H9 (cell line): ENCODE measurements around the gene GTF2F2. TPM values are rescaled to one million over a fixed set of nuclear protein-coding genes. Genes with fewer than 3 reads are reported as not detected.

Experiments
- DNase-seq: peaks from one replicate; pipeline ENCODE4 v3.0.0-alpha.2; 2017
- H2AFZ ChIP-seq: one replicate; pipeline ENCODE4 v1.6.1; 2013; ENCODE audit warnings: mild to moderate bottlenecking, low read length, control low read depth, moderate library complexity
- H2AK5ac ChIP-seq: 2 replicates; pipeline ENCODE4 v1.6.1; 2013; ENCODE audit warnings: low read length, control low read depth, mixed read lengths; ENCODE audit not compliant: insufficient read length
- H2BK120ac ChIP-seq: one replicate; pipeline ENCODE4 v1.6.1; 2013; ENCODE audit warnings: low read depth, mild to moderate bottlenecking, low read length, control low read depth, inconsistent platforms; ENCODE audit not compliant: poor library complexity, severe bottlenecking
- H2BK12ac ChIP-seq: 2 replicates; pipeline ENCODE4 v1.6.1; 2013; ENCODE audit warnings: low read length, control low read depth, mixed read lengths, low read depth; ENCODE audit not compliant: insufficient read length
- H2BK15ac ChIP-seq: 2 replicates; pipeline ENCODE4 v1.6.1; 2013; ENCODE audit warnings: low read depth, low read length, control low read depth
- H2BK20ac ChIP-seq: one replicate; pipeline ENCODE4 v1.6.1; 2013; ENCODE audit warnings: low read depth, mild to moderate bottlenecking, low read length, control low read depth, inconsistent platforms; ENCODE audit not compliant: poor library complexity, severe bottlenecking
- H2BK5ac ChIP-seq: 2 replicates; pipeline ENCODE4 v1.6.1; 2013; ENCODE audit warnings: low read length, control low read depth, mixed read lengths; ENCODE audit not compliant: insufficient read length
- H3K14ac ChIP-seq: 2 replicates; pipeline ENCODE4 v1.6.1; 2013; ENCODE audit warnings: low read length, control low read depth; ENCODE audit not compliant: insufficient read depth
- H3K18ac ChIP-seq: 2 replicates; pipeline ENCODE4 v1.6.1; 2013; ENCODE audit warnings: low read depth, mild to moderate bottlenecking, mixed read lengths, low read length, control low read depth; ENCODE audit not compliant: insufficient read length
- H3K23ac ChIP-seq: 2 replicates; pipeline ENCODE4 v1.6.1; 2013; ENCODE audit warnings: low read length, control low read depth, mixed read lengths, low read depth; ENCODE audit not compliant: insufficient read length
- H3K23me2 ChIP-seq: 2 replicates; pipeline ENCODE4 v1.6.1; 2013; ENCODE audit warnings: low read depth, mild to moderate bottlenecking, mixed read lengths, low read length, control low read depth; ENCODE audit not compliant: insufficient read length, poor library complexity, severe bottlenecking
- H3K27ac ChIP-seq: 2 replicates; pipeline ENCODE4 v1.5.1; 2013; ENCODE audit warnings: low read length, control low read depth, mixed read lengths, low read depth; ENCODE audit not compliant: insufficient read length
- H3K27me3 ChIP-seq: 2 replicates; pipeline ENCODE4 v1.6.1; 2013; ENCODE audit warnings: low read length, control low read depth, inconsistent platforms; ENCODE audit not compliant: insufficient read depth
- H3K4ac ChIP-seq: 2 replicates; pipeline ENCODE4 v1.6.1; 2013; ENCODE audit warnings: low read depth, mild to moderate bottlenecking, control low read depth, inconsistent platforms, low read length, moderate library complexity
- H3K4me1 ChIP-seq: 2 replicates; pipeline ENCODE4 v1.6.1; 2013; ENCODE audit warnings: low read length, control low read depth, inconsistent platforms; ENCODE audit not compliant: insufficient read depth
- H3K4me2 ChIP-seq: 2 replicates; pipeline ENCODE4 v1.6.1; 2013; ENCODE audit warnings: low read length, control low read depth, mixed read lengths; ENCODE audit not compliant: insufficient read length, insufficient read depth
- H3K56ac ChIP-seq: 2 replicates; pipeline ENCODE4 v1.6.1; 2013; ENCODE audit warnings: low read depth, mild to moderate bottlenecking, mixed read lengths, low read length, control low read depth; ENCODE audit not compliant: insufficient read length
- H3K79me1 ChIP-seq: 2 replicates; pipeline ENCODE4 v1.6.1; 2013; ENCODE audit warnings: low read depth, mild to moderate bottlenecking, moderate library complexity, low read length, control low read depth, inconsistent platforms; ENCODE audit not compliant: insufficient read depth, poor library complexity, severe bottlenecking
- H3K79me2 ChIP-seq: 2 replicates; pipeline ENCODE4 v1.6.1; 2013; ENCODE audit warnings: low read length, control low read depth, inconsistent platforms; ENCODE audit not compliant: insufficient read depth
- H3K9ac ChIP-seq: 2 replicates; pipeline ENCODE4 v1.6.1; 2013; ENCODE audit warnings: low read length, control low read depth, mixed read lengths; ENCODE audit not compliant: insufficient read length; ENCODE audit errors: extremely low read depth
- H3K9me3 ChIP-seq: one replicate; pipeline ENCODE4 v1.6.1; 2013; ENCODE audit warnings: low read depth, low read length, inconsistent platforms; ENCODE audit not compliant: control insufficient read depth
- H3T11ph ChIP-seq: one replicate; pipeline ENCODE4 v1.6.1; 2013; ENCODE audit warnings: mild to moderate bottlenecking, low read length, control low read depth, inconsistent platforms
- H4K20me1 ChIP-seq: one replicate; pipeline ENCODE4 v1.6.1; 2013; ENCODE audit not compliant: control insufficient read depth, insufficient read length, insufficient read depth
- H4K5ac ChIP-seq: 2 replicates; pipeline ENCODE4 v1.6.1; 2013; ENCODE audit warnings: low read depth, mild to moderate bottlenecking, mixed read lengths, low read length, control low read depth; ENCODE audit not compliant: insufficient read length
- H4K8ac ChIP-seq: replicated peaks from 2 replicates; pipeline ENCODE4 v1.6.1; 2013; ENCODE audit warnings: low read length, control low read depth, mixed read lengths, low read depth; ENCODE audit not compliant: insufficient read length
- H4K91ac ChIP-seq: 2 replicates; pipeline ENCODE4 v1.6.1; 2013; ENCODE audit warnings: low read depth, mild to moderate bottlenecking, moderate library complexity, mixed read lengths, low read length, control low read depth; ENCODE audit not compliant: insufficient read length
- H3K27ac Mint-ChIP-seq, 3 experiments: 2 replicates in 2 of 3; 3 replicates in 1 of 3; pipeline ENCODE4 v1.8.0; 2020 to 2021; ENCODE audit warnings: mixed read lengths in 3 of 3, mild to moderate bottlenecking in 1 of 3, moderate library complexity in 1 of 3
- H3K27me3 Mint-ChIP-seq: 2 replicates; pipeline ENCODE4 v1.8.0; 2021; ENCODE audit warnings: low read depth, mild to moderate bottlenecking, moderate library complexity, mixed read lengths
- H3K36me3 Mint-ChIP-seq, 3 experiments: 2 replicates in 2 of 3; 3 replicates in 1 of 3; pipeline ENCODE4 v1.8.0; 2020 to 2021; ENCODE audit warnings: low read depth in 3 of 3, mixed read lengths in 3 of 3; ENCODE audit not compliant: insufficient read depth in 1 of 3
- H3K4me1 Mint-ChIP-seq, 2 experiments: 2 replicates each; pipeline ENCODE4 v1.8.0; 2020; ENCODE audit warnings: mixed read lengths in 2 of 2
- H3K4me3 Mint-ChIP-seq, 2 experiments: 2 replicates in 1 of 2; 3 replicates in 1 of 2; pipeline ENCODE4 v1.8.0; 2020 to 2021; ENCODE audit warnings: mild to moderate bottlenecking in 2 of 2, mixed read lengths in 2 of 2, moderate library complexity in 1 of 2
- H3K9me3 Mint-ChIP-seq, 2 experiments: 2 replicates in 1 of 2; 3 replicates in 1 of 2; pipeline ENCODE4 v1.8.0; 2020; ENCODE audit warnings: mild to moderate bottlenecking in 2 of 2, mixed read lengths in 2 of 2, moderate library complexity in 1 of 2
- CTCF ChIP-seq: fragments of 200-600 bp; sonication (generic); conservative IDR thresholded peaks from 3 replicates; pipeline ENCODE4 v1.8.0; 2021; ENCODE audit warnings: antibody characterized with exemption, mild to moderate bottlenecking
- WGBS: extraction: QIAGEN DNeasy Blood & Tissue Kit; methylation state at CpG from one replicate; pipeline ENCODE4 v1.1.7; 2013; ENCODE audit warnings: missing lambda C conversion rate, low lambda C conversion rate, mixed read lengths; ENCODE audit not compliant: insufficient read length; ENCODE audit errors: extremely low coverage; 5-methylcytosine and 5-hydroxymethylcytosine counted together
- total RNA-seq: library from RNA; stranded (reverse); gene quantifications from 2 replicates; pipeline ENCODE4 v1.2.1, GENCODE V29; 2021

Gene GTF2F2
- total RNA-seq, 1 experiment from 2014 or later: 29.6 TPM

DNA sequence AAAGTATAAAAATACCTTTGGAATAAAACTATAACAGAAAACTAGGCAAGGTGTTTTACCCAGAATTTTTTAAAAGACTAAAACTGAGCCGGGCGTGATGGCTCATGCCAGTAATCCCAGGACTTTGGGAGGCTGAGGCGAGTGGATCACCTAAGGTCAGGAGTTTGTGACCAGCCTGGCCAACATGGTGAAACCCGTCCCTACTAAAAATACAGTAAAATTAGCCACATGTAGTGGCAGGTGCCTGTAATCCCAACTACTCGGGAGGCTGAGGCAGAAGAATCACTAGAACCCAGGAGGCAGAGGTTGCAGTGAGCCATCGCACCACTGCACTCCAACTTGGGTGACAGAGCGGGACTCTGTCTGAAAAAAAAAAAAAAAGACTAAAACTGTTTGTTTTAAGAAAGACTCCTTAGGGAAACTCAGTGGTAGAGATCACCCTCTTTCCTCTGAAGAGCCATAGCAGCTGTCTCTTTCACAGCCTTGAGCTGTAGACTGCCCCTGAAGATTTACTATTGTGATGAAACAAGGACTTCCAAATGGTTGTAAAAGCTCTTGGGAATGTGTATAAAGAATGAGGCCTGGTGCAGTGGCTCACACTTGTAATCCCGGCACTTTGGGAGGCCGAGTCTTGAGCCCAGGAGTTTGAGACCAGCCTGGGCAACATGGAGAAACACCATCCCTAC is 95.2 kb downstream of the GTF2F2 start:
- Histone ChIP-seq H3K9me3 (no peaks in the 10 kb centered on the region), H2BK5ac (no peak overlapping the region), H4K20me1 (no peaks in the 10 kb centered on the region), H3K9ac (no peak overlapping the region), H3K4me1 (peaks cover 2% of the 10 kb centered on the region; the same call in 1 of the 2 replicates), H4K91ac (no peak overlapping the region), H3K79me1 (no peaks in the 10 kb centered on the region), H2AFZ (no peak overlapping the region), H3K23ac (no peak overlapping the region), H3K56ac (no peak overlapping the region), H2BK20ac (no peak overlapping the region), H2BK15ac (no peak overlapping the region), H3K14ac (no peak overlapping the region), H3K79me2 (no peaks in the 10 kb centered on the region), H2AK5ac (no peak overlapping the region), H2BK120ac (no peak overlapping the region), H3K18ac (no peak overlapping the region), H4K8ac (no peak overlapping the region), H3K4ac (no peak overlapping the region), H3T11ph (no peak overlapping the region), H3K23me2 (no peaks in the 10 kb centered on the region), H3K27ac (no peak overlapping the region), H2BK12ac (no peak overlapping the region), H3K27me3 (no peaks in the 10 kb centered on the region), H3K4me2 (no peak overlapping the region), H4K5ac (no peak overlapping the region)
- Mint-ChIP-seq H3K36me3 (peaks cover 2 to 10% (median 10%) of the 10 kb centered on the region in 3 experiments; a peak in 6 of 7 replicates), H3K9me3 (no peaks in the 10 kb centered on the region), H3K4me3 (no peak overlapping the region), H3K4me1 (peaks cover 29% of the 10 kb centered on the region in 2 experiments), H3K27me3 (no peaks in the 10 kb centered on the region), H3K27ac (peak overlapping the region in 2 of 3 experiments; percentile 30 to 83; a peak in 4 of 7 replicates)
- DNase-seq: no peak
- no peak for TF ChIP-seq CTCF
- WGBS: no CpG with 5 or more reads among the region's 9 CpGs
